SKM-1 treated with dmso at 0.1 percent for 144 hours (cell line): ENCODE results near the gene MRPL36.
"Not testable (repeated sequence)": the region's sequence is repeated elsewhere in the genome, so short reads cannot be mapped to it uniquely, and the experiment has no call there.

Experiments used
- DNase-seq: peaks from one replicate; lab custom pipeline; 2025; ENCODE audit not compliant: unreplicated experiment; lab: John Stamatoyannopoulos, UW

The MRPL36 gene

DNA sequence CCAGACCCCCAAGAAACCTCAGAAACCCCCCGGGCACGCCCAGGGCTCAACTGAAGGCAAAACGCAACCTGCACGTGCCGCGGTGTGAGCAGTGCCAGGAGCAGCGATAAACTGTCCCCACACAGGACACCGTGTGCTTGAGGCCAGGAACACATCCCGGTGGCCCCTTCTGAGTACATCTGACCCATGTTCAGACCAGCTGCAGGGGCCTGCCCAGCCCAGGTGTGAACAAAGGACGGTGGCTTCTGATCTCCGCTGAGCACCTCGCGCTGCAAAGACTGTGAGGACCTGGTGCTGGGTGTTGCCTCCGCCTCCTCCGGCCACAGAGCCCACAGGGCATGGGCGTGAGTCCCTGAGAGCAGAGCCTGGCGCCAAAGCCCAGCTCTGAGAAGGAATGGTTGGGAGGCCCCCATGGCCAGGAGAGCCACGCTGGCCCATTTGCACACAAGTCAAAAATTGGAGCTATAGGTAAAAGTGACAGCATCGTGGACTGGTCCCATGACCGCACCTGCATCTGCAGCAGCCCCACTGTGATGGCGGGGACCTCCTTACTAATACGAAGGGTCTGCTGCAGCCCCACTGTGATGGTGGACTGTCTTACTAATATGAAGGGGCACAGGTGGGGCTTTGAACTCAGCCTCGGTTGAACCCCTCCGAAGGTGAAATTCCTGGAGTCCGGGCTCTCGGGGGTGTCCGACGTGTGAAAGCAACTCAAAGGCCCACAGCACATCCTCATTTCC is 33.0 kb upstream of the MRPL36 start:
- no peak for DNase-seq

DNA sequence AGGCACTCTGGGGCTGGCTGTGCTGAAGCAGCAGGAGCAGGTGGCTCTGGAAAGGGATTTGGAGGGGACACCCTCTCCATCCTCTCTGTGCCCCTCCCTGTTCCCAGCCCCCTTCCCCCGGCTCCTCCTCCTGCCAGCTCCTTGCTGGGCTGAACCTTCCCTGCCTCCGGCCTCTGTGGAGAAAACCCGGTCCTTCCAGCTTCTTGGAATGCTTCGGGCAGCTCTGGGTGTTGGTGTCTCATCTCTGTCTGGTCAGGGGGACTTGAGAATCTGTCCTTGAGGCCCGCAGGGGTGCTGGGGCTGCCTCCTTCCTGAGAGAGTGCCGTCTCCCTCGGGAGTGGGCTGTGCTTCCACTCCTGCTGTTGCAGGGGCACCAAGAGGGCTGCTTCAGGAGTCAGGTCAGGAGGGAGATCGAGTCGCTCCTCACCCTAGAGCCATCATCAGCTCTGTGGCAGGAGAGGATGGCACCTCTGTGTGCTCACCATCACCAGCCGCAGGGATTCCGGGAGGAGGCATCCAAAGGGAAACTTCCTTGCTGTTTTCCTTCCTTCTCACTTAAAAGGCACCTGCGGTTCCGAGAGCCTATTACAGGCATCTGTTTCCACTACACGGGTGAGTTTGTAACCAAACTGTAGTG is 32.2 kb upstream of the MRPL36 start:
- DNase-seq = no peak

DNA sequence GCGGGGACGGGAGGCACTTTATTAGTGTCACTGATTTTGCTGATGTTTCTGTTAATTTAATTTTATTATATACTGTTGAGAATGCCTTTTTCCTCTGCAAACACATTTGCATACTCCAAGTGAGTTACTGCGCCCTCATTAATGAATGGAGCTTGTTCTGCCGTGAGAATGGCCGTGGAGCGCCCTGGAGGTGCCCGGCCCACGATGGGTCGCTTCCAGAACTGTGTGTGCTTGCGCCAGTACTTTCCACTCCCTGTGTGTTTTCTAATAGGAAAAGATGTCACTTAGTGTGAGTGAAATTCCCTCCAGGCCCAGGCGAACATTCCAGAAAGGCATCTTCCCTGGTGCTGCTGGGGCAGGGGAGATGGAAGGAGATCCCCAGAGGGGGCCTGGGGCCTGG is 31.6 kb upstream of the MRPL36 start:
- no peak for DNase-seq

DNA sequence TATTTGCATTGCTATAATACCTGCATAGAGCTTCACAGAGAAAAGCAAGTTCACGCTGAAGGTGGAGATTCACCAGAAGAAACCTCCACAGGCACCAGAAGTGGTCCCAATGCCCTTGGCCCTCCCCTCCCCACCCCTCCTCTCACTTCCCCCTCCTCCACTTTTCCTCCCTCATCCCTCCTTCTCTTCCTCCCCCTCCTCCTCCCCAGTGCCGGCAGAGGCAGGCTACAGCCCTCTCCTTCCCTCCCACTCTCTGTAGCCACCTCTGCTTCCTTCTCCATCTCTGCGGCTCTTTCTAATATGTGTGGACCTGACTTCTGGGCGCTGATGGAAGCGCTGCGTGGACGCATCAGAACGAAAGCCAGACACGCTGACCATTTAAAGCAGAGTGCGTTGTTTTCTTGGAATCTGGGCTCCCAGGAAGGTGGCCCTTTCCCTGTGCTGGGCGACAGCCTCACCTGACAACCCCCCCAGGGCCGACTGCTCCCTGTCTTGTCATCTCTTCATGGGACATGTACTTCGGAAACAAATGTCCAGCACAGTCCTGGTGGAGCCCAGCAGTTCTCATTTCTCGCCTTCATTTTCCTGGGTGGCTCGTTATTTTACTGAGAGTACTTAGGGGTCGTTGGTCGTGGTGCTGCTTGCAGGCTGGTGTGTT is 31.1 kb upstream of the MRPL36 start:
- DNase-seq = no peak

DNA sequence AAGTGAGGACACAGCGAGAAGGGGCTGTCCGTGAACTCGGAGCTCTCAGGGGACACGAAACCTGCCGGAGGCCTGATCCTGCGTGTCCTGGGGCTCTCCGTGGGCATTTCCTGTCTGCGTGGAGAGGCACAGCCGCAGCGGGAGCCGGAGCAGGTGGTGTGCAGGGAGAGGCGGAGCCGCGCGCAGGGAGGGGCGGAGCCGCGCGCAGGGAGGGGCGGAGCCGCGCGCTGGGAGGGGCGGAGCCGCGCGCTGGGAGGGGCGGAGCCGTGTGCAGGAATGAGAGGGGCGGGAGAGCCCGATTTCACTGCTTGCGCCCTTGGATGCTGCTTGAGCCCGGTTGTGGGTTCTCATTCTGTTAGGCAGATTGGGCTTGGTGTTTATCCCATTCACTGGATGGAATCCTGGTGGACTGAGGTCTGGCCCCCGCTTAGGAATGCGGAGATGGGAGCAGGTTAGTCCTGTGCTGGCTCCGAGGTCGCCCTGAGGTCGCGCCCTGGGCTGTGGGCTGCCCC is 28.3 kb upstream of the MRPL36 start:
- no peak for DNase-seq

DNA sequence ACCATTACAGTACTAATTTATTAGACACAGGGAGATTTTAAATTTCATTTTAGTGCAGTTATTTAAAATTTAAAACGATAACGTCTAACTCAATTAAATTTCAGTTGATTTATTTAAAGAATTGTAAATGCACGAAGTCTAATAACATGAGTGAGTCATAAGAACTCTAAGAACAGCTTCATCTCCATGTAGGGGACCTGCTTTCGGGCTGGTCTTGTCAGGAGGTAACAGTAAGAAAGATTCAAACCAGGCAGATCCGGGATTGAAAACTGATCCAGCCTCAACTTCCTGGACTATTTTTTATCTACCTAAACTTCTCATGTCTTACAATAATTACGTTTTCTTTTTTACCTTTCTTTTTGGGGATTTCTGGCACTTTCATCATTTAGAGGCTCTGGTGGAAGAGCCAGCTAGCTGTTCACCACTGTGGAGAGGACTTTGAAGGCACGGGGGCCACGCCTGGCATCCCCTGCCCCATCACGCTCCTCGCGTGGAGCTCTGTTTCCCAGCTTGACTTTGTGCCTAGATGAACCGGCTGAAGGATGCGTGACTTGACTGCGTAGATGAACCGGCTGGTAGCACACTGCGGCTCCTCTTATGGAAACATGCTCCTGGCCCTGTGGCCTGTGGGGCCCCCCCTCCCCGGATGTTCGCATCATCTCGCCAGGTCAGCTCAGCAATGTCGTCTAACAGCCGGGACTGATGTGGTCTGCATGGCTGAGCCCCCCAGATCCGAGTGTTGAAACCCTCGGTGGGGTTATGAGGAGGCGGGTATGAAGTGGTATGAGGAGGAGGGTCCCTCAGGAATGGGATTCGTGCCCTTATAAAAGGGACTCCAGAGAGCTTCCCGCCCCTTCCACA is 27.6 kb upstream of the MRPL36 start:
- no peak for DNase-seq

DNA sequence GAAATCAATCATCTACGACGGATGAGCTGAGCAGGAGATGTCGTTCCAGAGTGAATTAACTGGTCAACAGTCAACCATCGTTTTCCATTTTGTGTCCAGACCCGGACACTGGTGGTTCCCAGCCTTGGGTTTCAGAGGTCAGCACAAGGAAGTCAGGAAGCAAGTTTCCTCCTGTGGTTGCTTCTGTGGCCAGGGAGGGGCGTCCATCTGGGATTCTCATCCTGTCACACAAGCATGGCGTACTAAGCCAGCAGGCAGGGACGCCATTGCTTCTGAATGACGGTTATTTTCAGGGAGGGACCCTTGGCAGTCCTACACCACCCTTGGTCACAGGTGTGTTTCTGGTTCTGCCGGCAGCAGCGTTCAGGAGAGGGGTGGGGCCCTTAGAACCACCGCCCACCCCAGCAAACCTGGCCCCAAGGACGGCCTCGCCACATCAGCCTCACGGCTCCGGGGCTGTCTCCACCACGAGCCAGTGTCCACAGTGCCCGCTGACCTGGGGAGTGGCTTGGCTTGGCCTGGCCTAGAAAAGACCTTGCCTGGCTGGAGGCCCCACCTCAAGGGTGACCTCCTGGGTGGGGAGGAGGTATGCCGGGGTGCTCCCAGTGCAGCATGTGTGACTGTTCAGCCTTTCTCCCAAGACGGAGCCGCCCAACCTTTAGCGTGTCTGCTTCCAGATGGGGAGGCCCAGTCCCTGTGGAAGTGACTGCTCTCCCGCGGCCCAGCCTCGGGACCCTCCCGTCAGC is 26.8 kb upstream of the MRPL36 start:
- DNase-seq = no peak

DNA sequence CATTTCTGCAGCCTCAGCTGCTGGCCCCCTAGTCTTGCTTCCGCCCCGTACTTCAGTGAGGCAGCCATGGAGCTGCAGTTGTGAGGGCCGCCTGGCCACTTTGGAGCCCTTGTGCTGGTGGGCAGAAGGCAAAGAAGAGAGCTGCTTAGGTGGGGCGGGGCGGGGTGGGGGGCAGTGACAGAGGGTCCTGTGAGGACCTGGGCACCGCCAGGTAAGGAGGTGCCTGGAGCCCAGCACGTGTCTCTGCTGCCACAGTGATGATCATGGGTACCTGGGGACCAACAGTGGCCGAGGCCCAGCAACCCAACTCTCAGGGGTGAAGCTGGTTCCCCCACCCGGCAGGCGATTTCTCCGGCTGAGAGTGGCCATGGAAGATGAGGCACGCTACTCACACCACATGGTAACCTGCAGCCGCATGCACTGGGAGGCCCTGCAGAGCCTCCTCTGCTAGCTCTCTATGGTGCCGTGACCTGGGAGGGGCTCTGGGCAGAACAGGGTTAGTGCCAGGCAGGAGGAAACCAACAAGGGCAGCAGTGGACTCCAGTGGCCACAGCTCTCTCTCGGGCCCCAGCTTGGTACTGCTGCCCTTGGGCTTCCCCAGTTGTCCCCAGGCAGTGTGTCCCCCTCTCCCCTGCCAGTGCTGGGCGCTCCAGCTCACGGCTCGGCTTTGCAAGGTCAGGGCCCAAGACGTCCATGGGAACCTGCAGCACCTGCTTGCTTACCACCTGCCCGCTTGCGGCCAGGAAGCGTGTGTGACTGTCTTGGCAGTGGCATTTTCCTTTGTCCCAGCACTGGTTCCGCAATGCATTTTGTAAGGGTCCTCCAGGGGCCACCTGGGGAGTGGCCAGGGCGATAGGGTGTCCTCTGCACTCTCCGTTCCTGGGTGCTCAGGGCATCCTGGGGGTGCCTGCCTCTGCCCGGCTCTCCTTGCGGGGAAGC is 25.5 kb upstream of the MRPL36 start:
- no peak for DNase-seq

DNA sequence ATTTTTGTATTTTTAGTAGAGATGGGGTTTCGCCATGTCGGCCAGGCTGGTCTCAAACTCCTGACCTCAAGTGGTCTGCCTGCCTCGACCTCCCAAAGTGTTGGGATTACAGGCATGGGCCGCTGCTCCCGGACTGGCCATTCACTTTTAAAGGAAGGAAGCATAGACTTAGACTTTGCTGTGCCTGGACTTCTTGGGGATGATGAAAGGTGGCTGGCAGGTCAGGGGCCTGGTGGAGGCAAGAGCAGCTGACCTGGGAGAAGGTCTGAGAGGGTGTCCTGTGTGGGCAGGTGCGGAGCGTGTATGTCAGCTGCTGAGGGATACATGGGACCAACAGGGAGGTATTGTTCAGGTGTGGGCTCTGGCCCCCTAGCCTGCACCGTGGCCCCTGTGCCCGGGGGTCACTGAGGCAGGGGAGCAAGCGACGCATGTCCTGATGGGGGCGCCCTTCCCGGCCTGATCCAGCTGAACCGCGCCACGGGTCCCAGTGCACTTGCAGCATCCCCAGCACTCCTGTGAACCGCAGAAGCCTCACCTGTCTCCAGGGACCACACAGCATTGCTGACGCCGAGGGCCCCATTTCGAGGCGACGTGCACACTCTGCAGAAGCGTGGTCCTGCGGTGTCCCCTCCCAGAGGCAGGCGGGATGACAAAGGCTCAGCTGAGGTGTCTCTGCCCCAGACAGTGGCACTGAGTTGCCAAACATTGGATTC is 24.6 kb upstream of the MRPL36 start:
- DNase-seq = no peak

DNA sequence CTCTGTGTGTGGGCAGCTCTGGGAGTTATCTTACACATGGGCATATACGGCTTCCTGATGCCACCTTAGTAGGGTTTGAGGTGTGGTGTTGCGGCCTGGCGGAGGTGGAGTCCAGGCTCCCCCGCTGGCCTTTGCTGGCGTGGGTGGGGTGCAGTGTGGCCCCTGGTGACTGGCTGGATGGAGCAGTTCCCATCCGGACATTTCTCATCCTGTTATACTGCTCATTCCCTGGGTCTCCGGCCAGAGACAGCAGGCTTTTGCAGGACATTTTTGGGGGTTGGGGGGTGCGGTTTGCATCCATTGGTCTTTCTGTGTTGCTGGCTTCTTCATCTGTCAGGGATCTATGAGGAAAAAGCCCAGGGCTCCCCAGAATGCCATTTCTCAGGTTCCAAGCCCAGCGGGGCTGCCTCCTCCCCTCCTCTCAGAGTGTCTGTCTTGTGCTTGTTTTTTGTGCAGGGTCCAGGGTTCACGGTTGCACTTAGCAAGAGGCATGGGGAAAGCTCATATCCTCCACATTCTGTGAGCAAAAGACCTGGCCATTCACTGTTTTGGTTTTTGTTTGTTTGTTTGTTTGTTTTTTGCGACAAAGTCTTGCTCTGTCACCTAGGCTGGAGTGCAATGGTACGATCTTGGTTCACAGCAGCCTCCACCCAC is 23.9 kb upstream of the MRPL36 start:
- no peak for DNase-seq

DNA sequence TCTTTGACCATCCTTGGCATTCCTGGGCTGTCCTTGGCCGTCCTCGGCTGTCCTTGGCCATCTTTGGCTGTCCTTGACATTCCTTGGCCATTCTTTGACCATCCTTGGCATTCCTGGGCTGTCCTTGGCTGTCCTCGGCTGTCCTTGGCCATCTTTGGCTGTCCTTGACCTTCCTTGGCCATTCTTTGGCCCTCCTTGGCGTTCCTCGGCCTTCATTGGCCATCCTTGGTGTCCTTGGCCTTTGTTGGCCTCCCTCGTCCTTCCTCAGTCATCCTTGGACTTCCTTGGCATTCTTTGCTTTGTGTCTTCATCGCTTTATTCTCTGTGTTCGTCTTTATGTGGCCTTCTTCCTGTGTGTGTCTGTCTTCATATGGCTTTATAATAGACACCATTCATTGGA is 22.2 kb upstream of the MRPL36 start:
- no peak for DNase-seq

DNA sequence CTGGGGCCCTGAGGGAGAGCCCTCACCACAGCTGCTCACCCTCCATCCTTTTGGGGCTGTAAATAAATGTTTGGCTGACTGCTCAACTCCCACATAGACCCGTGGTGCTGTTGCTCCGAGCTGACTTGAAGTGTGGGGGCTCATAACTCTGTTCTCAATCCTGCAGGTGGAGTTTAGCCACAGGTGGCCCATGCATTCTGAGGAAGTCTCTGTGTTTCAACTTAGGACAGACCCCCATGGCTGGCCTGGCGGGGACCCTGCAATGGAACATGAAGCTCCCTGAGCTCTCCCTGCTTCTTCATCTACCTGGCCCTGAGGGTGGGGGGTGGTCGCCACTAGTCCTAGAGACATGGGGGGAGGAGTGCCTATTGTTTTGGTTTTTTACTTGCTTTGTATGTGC is 21.3 kb upstream of the MRPL36 start:
- DNase-seq = no peak

DNA sequence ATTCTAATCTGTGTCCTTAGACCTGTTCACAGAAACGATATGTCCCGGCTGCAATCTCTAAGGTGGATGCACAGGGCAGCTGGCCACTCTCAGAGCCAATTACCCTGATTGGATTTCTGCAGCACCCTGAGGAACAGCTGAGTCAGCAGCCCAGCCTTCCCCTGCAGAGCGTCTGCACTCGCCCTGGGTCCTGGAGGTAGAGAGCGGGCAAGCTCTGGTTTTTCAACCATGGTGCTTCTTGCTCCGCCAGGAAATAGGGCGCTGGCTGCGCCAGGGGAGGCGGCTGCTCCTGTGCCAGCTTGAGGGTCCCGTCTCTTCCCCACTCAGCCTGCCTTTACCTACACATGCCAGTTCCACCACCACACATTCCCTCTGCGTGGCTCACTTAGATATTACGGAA is 20.7 kb upstream of the MRPL36 start:
- DNase-seq = no peak

DNA sequence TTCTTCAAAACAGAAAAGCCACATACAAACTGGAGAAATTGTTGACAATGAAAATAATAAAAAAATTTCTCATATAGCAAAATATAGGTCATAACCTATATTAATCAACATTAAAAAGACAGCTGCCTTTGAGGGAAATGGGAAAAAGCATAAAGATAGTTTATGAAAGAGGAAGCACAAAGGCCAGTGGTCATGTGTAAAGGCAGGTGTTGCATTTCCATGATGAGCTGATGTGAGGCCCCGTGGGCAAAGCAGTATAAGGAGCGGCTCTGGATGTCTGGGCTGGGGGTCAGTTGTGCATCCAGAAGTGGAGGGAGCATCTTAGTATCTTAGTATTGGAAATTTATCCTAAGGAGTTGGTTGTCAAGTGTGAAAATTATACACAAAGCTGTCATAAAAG is 19.8 kb upstream of the MRPL36 start:
- DNase-seq = no peak

DNA sequence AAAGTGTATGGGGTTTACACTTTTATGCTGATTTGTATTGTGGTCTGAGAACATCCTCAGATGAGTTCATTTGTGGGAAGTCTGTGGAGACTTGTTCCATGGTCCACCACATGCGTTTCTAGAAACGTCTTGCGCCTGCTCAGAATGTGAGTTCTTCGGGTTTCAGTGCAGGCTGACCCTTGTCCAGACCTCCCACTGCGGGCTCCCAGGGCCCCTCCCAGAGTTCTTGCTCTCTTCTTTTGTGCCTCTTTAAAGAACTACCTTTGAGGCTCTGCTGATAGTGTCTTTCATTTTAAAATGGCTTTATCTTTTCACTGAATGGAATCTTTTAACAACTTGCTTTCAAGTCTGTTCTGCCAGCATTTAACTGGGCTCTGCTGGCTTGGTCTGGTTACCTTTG is 19.1 kb upstream of the MRPL36 start:
- DNase-seq = no peak

DNA sequence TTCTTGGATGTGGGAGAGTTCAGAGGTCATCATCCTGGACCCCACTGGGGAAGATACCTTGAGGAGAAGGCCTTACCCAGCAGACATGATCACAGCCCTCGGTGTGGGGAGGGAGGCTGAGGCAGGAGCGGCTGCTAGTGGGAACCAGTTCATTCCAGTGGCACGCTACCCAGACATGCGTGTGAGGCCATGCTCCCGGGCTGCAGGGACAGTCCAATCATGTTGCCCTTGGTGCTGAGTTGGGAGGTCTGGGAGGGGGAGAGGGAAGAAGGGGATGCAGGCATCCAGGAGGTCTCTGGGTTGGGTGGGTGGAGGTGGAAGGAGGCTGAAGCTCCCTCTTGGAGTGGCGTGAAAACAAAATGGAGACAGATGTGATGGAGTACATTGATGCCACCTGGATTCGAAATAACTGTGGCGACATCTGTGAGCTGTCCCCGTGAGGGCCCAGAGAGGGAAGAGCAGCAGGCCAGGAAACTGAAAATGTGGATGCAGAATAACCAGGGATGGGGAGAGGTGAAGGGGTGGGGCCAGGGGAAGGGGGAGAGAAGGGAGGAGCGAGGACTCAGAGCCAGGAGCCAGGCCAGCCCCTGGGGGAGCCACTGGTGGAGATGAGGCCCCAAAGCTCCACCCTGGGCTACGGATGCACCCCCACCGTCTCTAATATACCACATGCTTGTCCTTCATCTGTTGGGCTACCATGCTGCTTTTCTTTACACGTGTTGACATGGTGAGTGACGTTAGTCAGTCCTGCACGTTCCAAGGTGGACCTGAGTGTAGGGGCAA is 17.8 kb upstream of the MRPL36 start:
- no peak for DNase-seq

DNA sequence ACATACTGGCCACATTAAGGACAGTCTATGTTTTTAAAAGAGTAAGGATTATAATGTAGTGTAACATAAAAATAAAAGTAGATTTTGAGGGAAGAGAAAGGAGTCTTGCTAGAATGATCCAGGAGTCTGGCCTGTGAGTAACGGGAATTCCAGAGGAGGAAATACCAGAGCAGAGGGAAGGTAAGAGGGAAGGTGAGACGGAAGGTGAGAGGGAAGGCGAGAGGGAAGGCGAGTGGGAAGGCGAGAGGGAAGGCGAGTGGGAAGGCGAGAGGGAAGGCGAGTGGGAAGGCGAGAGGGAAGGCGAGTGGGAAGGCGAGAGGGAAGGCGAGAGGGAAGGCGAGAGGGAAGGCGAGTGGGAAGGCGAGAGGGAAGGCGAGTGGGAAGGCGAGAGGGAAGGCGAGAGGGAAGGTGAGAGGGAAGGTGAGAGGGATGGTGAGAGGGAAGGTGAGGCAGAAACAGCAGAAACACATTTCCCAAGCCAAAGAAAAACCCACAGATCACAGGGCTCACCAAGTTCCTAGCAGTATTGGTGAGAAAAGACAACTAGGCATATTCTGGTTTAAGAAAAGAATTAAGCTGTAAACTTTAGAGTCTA is 17.0 kb upstream of the MRPL36 start:
- DNase-seq = not testable (repeated sequence)
